Hepatocyte (in vitro differentiated cells): ENCODE data around the gene CDV3.
"Not testable (repeated sequence)": the region's sequence is repeated elsewhere in the genome, so short reads cannot be mapped to it uniquely, and the experiment has no call there.

Source experiments
- EZH2 ChIP-seq: fragments of 200-600 bp; sonication (generic); IDR thresholded peaks from 2 replicates; pipeline ENCODE4 v1.6.1; 2016; ENCODE audit warnings: antibody characterized with exemption, mild to moderate bottlenecking, borderline replicate concordance
- TF ChIP-seq, protein P1 (sequence below): fragments of 200-600 bp; sonication (generic); IDR thresholded peaks from 2 replicates; pipeline ENCODE4 v1.5.1; 2016; ENCODE audit warnings: antibody characterized with exemption, mild to moderate bottlenecking; ENCODE audit not compliant: poor library complexity

DNA sequence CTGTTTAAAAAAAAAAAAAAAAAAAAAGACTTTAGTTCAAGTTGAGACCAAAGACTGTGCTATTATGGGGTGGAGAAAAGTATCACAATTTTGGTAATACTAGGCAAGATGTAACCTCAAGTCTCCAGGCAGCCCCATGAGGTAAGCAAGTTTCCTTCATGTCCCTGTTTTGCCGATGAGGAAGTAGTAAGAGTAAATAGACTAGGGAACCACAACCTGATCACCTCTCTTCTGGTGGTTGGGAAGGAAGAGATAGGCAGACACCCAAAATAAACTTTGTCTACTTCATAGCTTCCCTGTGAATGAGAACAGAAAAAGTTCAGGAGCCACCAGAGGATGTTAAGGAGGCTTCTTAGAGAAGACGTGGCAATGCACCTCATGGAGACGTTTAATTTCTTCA is 49.7 kb upstream of the CDV3 start:
- TF ChIP-seq, protein P1, sequence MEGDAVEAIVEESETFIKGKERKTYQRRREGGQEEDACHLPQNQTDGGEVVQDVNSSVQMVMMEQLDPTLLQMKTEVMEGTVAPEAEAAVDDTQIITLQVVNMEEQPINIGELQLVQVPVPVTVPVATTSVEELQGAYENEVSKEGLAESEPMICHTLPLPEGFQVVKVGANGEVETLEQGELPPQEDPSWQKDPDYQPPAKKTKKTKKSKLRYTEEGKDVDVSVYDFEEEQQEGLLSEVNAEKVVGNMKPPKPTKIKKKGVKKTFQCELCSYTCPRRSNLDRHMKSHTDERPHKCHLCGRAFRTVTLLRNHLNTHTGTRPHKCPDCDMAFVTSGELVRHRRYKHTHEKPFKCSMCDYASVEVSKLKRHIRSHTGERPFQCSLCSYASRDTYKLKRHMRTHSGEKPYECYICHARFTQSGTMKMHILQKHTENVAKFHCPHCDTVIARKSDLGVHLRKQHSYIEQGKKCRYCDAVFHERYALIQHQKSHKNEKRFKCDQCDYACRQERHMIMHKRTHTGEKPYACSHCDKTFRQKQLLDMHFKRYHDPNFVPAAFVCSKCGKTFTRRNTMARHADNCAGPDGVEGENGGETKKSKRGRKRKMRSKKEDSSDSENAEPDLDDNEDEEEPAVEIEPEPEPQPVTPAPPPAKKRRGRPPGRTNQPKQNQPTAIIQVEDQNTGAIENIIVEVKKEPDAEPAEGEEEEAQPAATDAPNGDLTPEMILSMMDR, result not testable (repeated sequence)
- not testable (repeated sequence) for TF ChIP-seq EZH2
